Activated CD4-positive, alpha-beta T cell treated with anti-CD3 and anti-CD28 coated beads for 36 hours (primary cell): ENCODE measurements around the gene DGUOK. TPM values are rescaled to one million over a fixed set of nuclear protein-coding genes. Genes with fewer than 3 reads are reported as not detected.

Source experiments
- ATAC-seq: fragments of 200-7000 bp; cut with Tn5 transposase; one replicate; pipeline ENCODE4 v1.10.0; 2021; ENCODE audit warnings: mild to moderate bottlenecking, moderate library complexity
- CTCF ChIA-PET: fragments of 350-600 bp; sonication (Branson Sonifier 250); formaldehyde crosslinking; loops from one replicate; lab custom pipeline; 2021; ENCODE audit warnings: antibody characterized with exemption; lab: Charles Lee
- POLR2A ChIA-PET: fragments of 350-600 bp; sonication (Branson Sonifier 250); formaldehyde crosslinking; loops from one replicate; lab custom pipeline; 2021; ENCODE audit warnings: antibody characterized with exemption, inconsistent platforms; lab: Charles Lee
- DNase-seq: peaks from one replicate; pipeline ENCODE4 v3.0.0-alpha.2; 2020
- H3K27ac Mint-ChIP-seq: one replicate; pipeline ENCODE4 v1.8.0; 2021; ENCODE audit warnings: mixed read lengths
- H3K27me3 Mint-ChIP-seq: one replicate; pipeline ENCODE4 v1.8.0; 2021; ENCODE audit warnings: mixed read lengths
- H3K36me3 Mint-ChIP-seq: one replicate; pipeline ENCODE4 v1.8.0; 2021; ENCODE audit warnings: low read depth, mixed read lengths
- H3K4me1 Mint-ChIP-seq: one replicate; pipeline ENCODE4 v1.8.0; 2021; ENCODE audit warnings: mixed read lengths
- H3K4me3 Mint-ChIP-seq: one replicate; pipeline ENCODE4 v1.8.0; 2021; ENCODE audit warnings: mild to moderate bottlenecking, moderate library complexity, mixed read lengths
- H3K9me3 Mint-ChIP-seq: one replicate; pipeline ENCODE4 v1.8.0; 2021; ENCODE audit warnings: low read depth, mixed read lengths
- intact Hi-C, 2 experiments: fragments of 100-400 bp; cut with DNase I in 1 of 2; cut with micrococcal nuclease in 1 of 2; formaldehyde crosslinking; loops; one replicate each; pipeline versions ENCODE4 v1.14.2 to v1.15.1; 2022 to 2024; cut with DNase I, micrococcal nuclease
- total RNA-seq, 2 experiments: library from RNA; stranded (reverse); gene quantifications; one replicate each; pipeline ENCODE4 v1.2.3, GENCODE V29; 2021

Gene DGUOK
- total RNA-seq, 2 experiments from 2014 or later: 97.6 to 119 TPM

- intact Hi-C loops: loop anchor here in 1 of 2 experiments (10.0 kb wide), 1 partner anchor 686 kb away; the partner anchor contains the start of genes CCT7 and PRADC1
- Mint-ChIP-seq H3K27ac (no peak overlapping the region), H3K4me1 (peaks cover 9% of the 10 kb centered on the region), H3K4me3 (no peak overlapping the region), H3K9me3 (no peaks in the 10 kb centered on the region), H3K27me3 (no peaks in the 10 kb centered on the region), H3K36me3 (no peaks in the 10 kb centered on the region)
- DNase-seq: peak; percentile 74
- peak; percentile 85 for ATAC-seq
- POLR2A ChIA-PET: interaction anchor here (0.7 kb wide), 1 partner anchor 92 kb away, joined by 4 read pairs; no protein-coding TSS in a partner anchor
- CTCF ChIA-PET: interaction anchor here (0.7 to 1.7 kb wide), 5 partner anchors 26 to 97 kb away, joined by 3 to 6 read pairs (median 4); no protein-coding TSS in a partner anchor
Measured at GRCh38 chr2:73920577-73921545, 5.8 kb upstream of the DGUOK start.

- DNase-seq (no peak), ATAC-seq (no peak)
- Mint-ChIP-seq H3K27me3 (no peaks in the 10 kb centered on the region), H3K9me3 (no peaks in the 10 kb centered on the region), H3K36me3 (no peaks in the 10 kb centered on the region), H3K27ac (no peak overlapping the region), H3K4me1 (peaks cover 14% of the 10 kb centered on the region), H3K4me3 (no peak overlapping the region)
- CTCF ChIA-PET: interaction anchor here (0.7 to 1.7 kb wide), 3 partner anchors 56 to 97 kb away, joined by 3 to 6 read pairs (median 4); no protein-coding TSS in a partner anchor
- intact Hi-C loops: loop anchor here in 1 of 2 experiments (10.0 kb wide), 1 partner anchor 687 kb away; the partner anchor contains the start of genes CCT7 and PRADC1
- POLR2A ChIA-PET: interaction anchor here (0.5 to 0.7 kb wide), 2 partner anchors 93 to 158 kb away, joined by 3 to 4 read pairs; no protein-coding TSS in a partner anchor
Measured at GRCh38 chr2:73921581-73921980, 5.1 kb upstream of the DGUOK start.

- Mint-ChIP-seq H3K27me3 (no peaks in the 10 kb centered on the region), H3K4me3 (no peak overlapping the region), H3K27ac (no peak overlapping the region), H3K4me1 (peaks cover 15% of the 10 kb centered on the region), H3K36me3 (no peaks in the 10 kb centered on the region), H3K9me3 (no peaks in the 10 kb centered on the region)
- ChIA-PET POLR2A (no interaction called here), CTCF (interaction anchor here (1.0 kb wide), 2 partner anchors 64 to 98 kb away, joined by 4 to 5 read pairs; no protein-coding TSS in a partner anchor)
- no peak for ATAC-seq
- DNase-seq: no peak
- intact Hi-C loops: loop anchor here in 1 of 2 experiments (10.0 kb wide), 1 partner anchor 688 kb away; the partner anchor contains the start of genes CCT7 and PRADC1
Measured at GRCh38 chr2:73922681-73923080, 4.0 kb upstream of the DGUOK start.

GRCh38 chr2:73925033-73925704 lies 1.5 kb upstream of the DGUOK start:
- peak; percentile 29 for DNase-seq
- H3K9me3 Mint-ChIP-seq: no peaks in the 10 kb centered on the region
- ChIA-PET POLR2A (no interaction called here), CTCF (interaction anchor here (0.6 to 1.1 kb wide), 3 partner anchors 16 to 98 kb away, joined by 3 to 4 read pairs (median 3); no protein-coding TSS in a partner anchor)
- peaks cover 18% of the 10 kb centered on the region for H3K36me3 Mint-ChIP-seq
- H3K4me1 Mint-ChIP-seq: peaks cover 40% of the 10 kb centered on the region
- intact Hi-C loops: loop anchor here (5.0 to 10.0 kb wide), 7 partner anchors 38 to 690 kb away; partner anchors contain the start of genes BOLA3 (in 1 of the 2), CCT7 (in 1 of the 2), INO80B (in 1 of the 2) and MTHFD2 (in 1 of the 2)
- H3K4me3 Mint-ChIP-seq: no peak overlapping the region
- ATAC-seq: no peak
- H3K27ac Mint-ChIP-seq: no peak overlapping the region
- H3K27me3 Mint-ChIP-seq: no peaks in the 10 kb centered on the region

- intact Hi-C loops: loop anchor here (1.0 to 10.0 kb wide), 19 partner anchors 19 to 728 kb away; partner anchors contain the start of genes MTHFD2 (in 2 of the 2), STAMBP (in 2 of the 2), BOLA3 (in 1 of the 2) and CCT7 (in 1 of the 2)
- peak overlapping the region; percentile 87 for H3K4me3 Mint-ChIP-seq
- H3K4me1 Mint-ChIP-seq: peaks cover 44% of the 10 kb centered on the region
- peaks cover 22% of the 10 kb centered on the region for H3K36me3 Mint-ChIP-seq
- POLR2A ChIA-PET: interaction anchor here (1.4 kb wide), 1 partner anchor 38 kb away, joined by 6 read pairs; no protein-coding TSS in a partner anchor
- peak; percentile 2 for ATAC-seq
- H3K27me3 Mint-ChIP-seq: no peaks in the 10 kb centered on the region
- H3K27ac Mint-ChIP-seq: peak overlapping the region; percentile 90
- CTCF ChIA-PET: no interaction called here
- DNase-seq: no peak
- no peaks in the 10 kb centered on the region for H3K9me3 Mint-ChIP-seq
Measured at GRCh38 chr2:73925853-73926492, 707 bp upstream of the DGUOK start.

- H3K9me3 Mint-ChIP-seq: no peaks in the 10 kb centered on the region
- DNase-seq (no peak), ATAC-seq (no peak)
- H3K27ac Mint-ChIP-seq: peak overlapping the region; percentile 96
- ChIA-PET POLR2A (interaction anchor here (1.4 kb wide), 1 partner anchor 36 kb away, joined by 6 read pairs; no protein-coding TSS in a partner anchor), CTCF (interaction anchor here (0.7 to 1.8 kb wide), 3 partner anchors 12 to 223 kb away, joined by 3 to 5 read pairs (median 3); no protein-coding TSS in a partner anchor)
- intact Hi-C loops: loop anchor here (2.0 to 10.0 kb wide), 9 partner anchors 17 to 693 kb away; partner anchors contain the start of genes BOLA3 (in 1 of the 2), CCT7 (in 1 of the 2), INO80B (in 1 of the 2) and MTHFD2 (in 1 of the 2)
- peak overlapping the region; percentile 87 for H3K4me3 Mint-ChIP-seq
- H3K27me3 Mint-ChIP-seq: no peaks in the 10 kb centered on the region
- peaks cover 56% of the 10 kb centered on the region for H3K4me1 Mint-ChIP-seq
- H3K36me3 Mint-ChIP-seq: peaks cover 24% of the 10 kb centered on the region
Measured at GRCh38 chr2:73927344-73927743, 664 bp downstream of the DGUOK start.

DNA sequence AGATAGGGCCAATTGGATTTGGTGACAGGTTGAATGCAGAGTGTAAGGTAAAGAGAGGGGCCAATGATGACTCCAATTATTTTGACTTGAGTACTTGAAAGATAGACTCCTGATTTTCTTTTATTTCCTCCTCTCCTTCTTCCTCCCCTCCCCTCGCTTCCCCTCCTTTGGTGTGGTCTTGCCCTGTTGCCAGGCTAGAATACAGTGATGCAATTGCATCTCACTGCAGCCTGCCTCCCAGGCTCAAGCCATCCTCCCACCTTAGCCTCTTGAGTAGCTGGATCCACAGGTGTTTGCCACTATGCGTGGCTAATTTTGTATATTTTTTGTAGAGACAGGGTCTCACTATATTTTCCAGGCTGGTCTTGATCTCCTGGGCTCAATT lies 2.3 kb downstream of the DGUOK start:
- peaks cover 36% of the 10 kb centered on the region for H3K36me3 Mint-ChIP-seq
- POLR2A ChIA-PET: no interaction called here

DNA sequence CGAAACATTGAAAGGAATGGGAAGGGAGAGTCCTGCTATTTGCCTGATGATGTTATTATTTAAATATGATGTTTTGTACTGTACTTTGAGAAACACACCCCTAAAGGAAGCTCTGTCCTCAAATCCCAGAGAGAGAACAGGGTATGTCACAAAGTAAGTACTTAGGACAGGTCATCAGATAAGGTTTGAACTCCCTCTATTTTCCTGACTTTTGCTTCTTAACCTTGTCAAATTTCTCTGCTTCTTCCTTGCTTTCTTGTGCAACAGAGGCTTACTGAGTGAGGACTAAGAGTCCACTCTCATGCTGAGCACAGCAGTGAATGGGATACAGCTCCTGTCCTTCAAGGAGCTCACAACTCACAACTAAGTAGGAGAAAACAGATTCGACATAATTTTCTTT lies 3.7 kb downstream of the DGUOK start:
- H3K4me3 Mint-ChIP-seq: no peak overlapping the region

More for the DNA sequence above, 2.3 kb downstream of the DGUOK start:
- no peaks in the 10 kb centered on the region for H3K9me3 Mint-ChIP-seq
- H3K27ac Mint-ChIP-seq: peak overlapping the region; percentile 81
- ATAC-seq (no peak), DNase-seq (no peak)
- CTCF ChIA-PET: no interaction called here
- intact Hi-C loops: loop anchor here (5.0 to 10.0 kb wide), 7 partner anchors 42 to 694 kb away; partner anchors contain the start of genes BOLA3 (in 1 of the 2), CCT7 (in 1 of the 2), INO80B (in 1 of the 2) and MTHFD2 (in 1 of the 2)
- peaks cover 72% of the 10 kb centered on the region for H3K4me1 Mint-ChIP-seq
- H3K4me3 Mint-ChIP-seq: peak overlapping the region; percentile 87
- H3K27me3 Mint-ChIP-seq: no peaks in the 10 kb centered on the region

DNA sequence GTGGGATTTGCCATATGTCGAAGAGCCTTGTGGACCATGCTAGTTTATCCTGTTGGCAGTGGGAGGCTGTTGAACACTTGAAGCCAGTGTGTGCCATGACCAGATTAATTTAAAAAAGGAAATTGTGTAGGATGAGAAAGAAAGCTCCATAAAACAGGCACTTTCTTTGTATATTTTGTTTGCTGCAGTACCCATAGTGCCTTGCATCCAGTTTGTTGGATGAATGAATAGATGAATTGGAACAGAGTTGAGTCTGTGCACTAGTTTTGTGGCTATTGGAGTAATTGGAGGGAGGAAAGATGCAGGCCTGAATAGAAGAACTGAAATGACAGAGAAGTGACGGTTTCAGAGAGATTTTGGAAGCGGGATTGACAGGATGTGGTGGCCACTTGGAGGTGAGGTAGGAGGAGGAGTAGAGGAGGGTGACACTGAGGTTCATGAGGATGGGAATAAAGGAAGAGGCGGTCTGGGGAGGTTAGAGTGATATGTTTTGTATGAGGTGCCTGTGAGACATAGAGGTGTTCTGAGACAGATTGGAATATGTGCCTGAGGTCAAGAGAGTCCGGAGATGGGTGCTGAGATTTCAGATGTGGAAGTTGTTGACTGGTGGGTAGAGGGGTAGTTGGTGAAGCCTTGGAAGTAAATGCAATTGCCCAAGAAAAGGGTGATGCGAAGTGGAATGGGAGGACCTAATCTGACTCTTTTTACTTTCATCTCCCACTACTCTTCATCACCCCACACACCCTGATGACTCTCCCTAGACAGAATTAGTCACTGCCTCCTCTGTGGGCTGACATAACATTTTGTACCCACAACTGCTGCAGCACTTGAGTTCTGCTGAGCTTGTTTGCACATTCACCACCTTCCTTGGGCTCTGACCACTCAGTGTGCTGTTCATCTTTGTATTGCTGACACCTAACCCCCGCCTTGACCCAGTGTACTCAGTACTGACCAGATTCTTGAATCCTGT lies 5.1 kb downstream of the DGUOK start:
- intact Hi-C loops: loop anchor here (1.0 to 2.0 kb wide), 4 partner anchors 31 to 73 kb away; no protein-coding TSS in a partner anchor
- ATAC-seq (peak; percentile 93), DNase-seq (peak; percentile 76)
- ChIA-PET CTCF (interaction anchor here (1.1 to 1.5 kb wide), 2 partner anchors 18 to 71 kb away, joined by 3 to 4 read pairs; no protein-coding TSS in a partner anchor), POLR2A (interaction anchor here (1.0 kb wide), 1 partner anchor 217 kb away, joined by 3 read pairs; no protein-coding TSS in a partner anchor)
- H3K4me3 Mint-ChIP-seq: peak overlapping the region; percentile 24
- H3K36me3 Mint-ChIP-seq: peaks cover 45% of the 10 kb centered on the region
- peaks cover 76% of the 10 kb centered on the region for H3K4me1 Mint-ChIP-seq
- H3K27ac Mint-ChIP-seq: peak overlapping the region; percentile 68
- no peaks in the 10 kb centered on the region for H3K27me3 Mint-ChIP-seq
- no peaks in the 10 kb centered on the region for H3K9me3 Mint-ChIP-seq

More for the DNA sequence above, 3.7 kb downstream of the DGUOK start:
- ATAC-seq (no peak), DNase-seq (no peak)
- intact Hi-C loops: no loop called here
- no peaks in the 10 kb centered on the region for H3K9me3 Mint-ChIP-seq
- H3K36me3 Mint-ChIP-seq: peaks cover 39% of the 10 kb centered on the region
- POLR2A ChIA-PET: no interaction called here
- H3K27me3 Mint-ChIP-seq: no peaks in the 10 kb centered on the region
- CTCF ChIA-PET: interaction anchor here (1.2 to 1.5 kb wide), 3 partner anchors 8 to 19 kb away, joined by 3 to 4 read pairs (median 3); no protein-coding TSS in a partner anchor
- H3K4me1 Mint-ChIP-seq: peaks cover 75% of the 10 kb centered on the region
- no peak overlapping the region for H3K27ac Mint-ChIP-seq
